ENCODE data around the gene FAM163A.

Gene FAM163A

DNA sequence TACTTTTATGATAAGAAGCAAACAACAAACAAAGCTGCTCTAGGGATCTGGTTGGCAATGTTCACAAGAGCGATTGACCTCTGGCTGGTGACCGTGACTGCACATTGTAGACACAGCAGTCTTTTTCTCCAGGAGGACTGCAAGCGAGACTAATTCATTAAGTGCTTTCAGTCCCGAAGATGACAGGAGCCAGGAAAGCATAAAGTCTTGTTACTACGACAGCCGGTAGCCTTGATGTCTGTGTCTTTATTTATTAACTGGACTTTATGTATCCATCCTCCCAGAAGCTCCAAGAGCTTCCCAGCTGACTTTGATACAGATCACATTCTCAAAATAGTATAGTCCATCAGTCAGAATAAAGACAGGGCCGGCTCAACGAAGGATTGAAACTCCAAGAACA lies 18.2 kb downstream of the FAM163A start:
- no peak overlapping the region for H3K9ac ChIP-seq (ENCODE audit: low read length)
- H3K9me2 ChIP-seq (ENCODE audit: low read depth, low read length): no peaks in the 10 kb centered on the region
- no peaks in the 10 kb centered on the region for H3K27me3 ChIP-seq (ENCODE audit: insufficient read depth, low read length)
- no peaks in the 10 kb centered on the region for H3K4me1 ChIP-seq (ENCODE audit: insufficient read depth, low read length, severe bottlenecking)
- no peaks in the 10 kb centered on the region for H4K20me1 ChIP-seq (ENCODE audit: insufficient read depth, low read length)
- H3K9me3 ChIP-seq (ENCODE audit: low read length): no peaks in the 10 kb centered on the region
- no peak for TF ChIP-seq EZH2 (IDR thresholded peaks at IDR 0.05; ENCODE audit: borderline replicate concordance, low read length)
- no peak for TF ChIP-seq CTCF (IDR thresholded peaks at IDR 0.05; ENCODE audit: low read length)
- no peak overlapping the region for H3K4me3 ChIP-seq (ENCODE audit: low read depth, low read length, poor library complexity, severe bottlenecking)
- H3F3A ChIP-seq (ENCODE audit: insufficient read depth, low read length): no peaks in the 10 kb centered on the region
- H3K36me3 ChIP-seq (ENCODE audit: insufficient read depth, low read length): no peaks in the 10 kb centered on the region
- no peaks in the 10 kb centered on the region for H3K79me2 ChIP-seq (ENCODE audit: insufficient read depth, low read length)
- H3K4me2 ChIP-seq (ENCODE audit: low read length): no peak overlapping the region
- H2AFZ ChIP-seq (ENCODE audit: low read length): no peak overlapping the region
- no peak overlapping the region for H3K27ac ChIP-seq (ENCODE audit: low read depth, low read length, poor library complexity, severe bottlenecking)

DNA sequence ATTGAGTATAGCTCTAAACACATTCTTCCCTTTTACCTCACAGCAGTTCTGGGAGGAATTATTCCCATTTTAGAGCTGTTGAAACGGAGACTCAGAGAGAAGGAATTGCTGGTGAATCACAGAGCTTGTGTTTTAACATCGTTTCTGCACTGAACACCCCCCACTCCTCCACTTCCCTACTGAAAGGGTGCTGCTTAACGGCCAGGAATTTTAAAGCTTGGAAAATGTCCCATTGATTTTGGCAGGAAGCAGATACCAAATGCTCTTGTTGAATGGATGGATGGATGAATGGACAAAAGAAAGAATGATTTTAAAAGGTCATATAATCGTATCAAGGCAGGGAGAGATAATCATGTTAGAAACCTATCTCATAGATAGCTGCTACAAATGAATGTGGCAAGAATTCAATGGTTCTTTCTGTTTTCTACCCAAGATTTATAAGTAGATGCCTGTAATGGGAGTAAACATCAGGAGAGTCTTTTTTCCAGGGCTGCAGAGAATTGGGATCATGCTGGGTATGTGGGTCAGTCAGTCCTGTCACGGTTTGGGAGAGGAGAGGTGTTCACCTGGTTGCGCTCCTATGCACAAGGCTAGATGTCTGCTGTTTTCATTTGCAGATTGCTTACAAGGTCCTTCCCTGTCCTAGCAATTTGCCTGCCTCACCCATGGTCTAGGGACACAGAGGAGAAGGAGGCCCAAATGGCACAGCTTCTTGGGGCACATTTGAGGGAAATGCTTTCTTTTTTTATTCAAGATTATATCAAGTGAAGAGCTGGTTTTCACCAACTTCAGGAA lies 19.0 kb downstream of the FAM163A start:
- Histone ChIP-seq H3K79me2 (ENCODE audit: insufficient read depth, low read length) (no peaks in the 10 kb centered on the region), H3K36me3 (ENCODE audit: insufficient read depth, low read length) (no peaks in the 10 kb centered on the region), H3F3A (ENCODE audit: insufficient read depth, low read length) (no peaks in the 10 kb centered on the region), H3K4me2 (ENCODE audit: low read length) (no peak overlapping the region), H2AFZ (ENCODE audit: low read length) (no peak overlapping the region), H3K27ac (ENCODE audit: low read depth, low read length, poor library complexity, severe bottlenecking) (no peak overlapping the region), H3K27me3 (ENCODE audit: insufficient read depth, low read length) (no peaks in the 10 kb centered on the region), H4K20me1 (ENCODE audit: insufficient read depth, low read length) (no peaks in the 10 kb centered on the region), H3K9me2 (ENCODE audit: low read depth, low read length) (no peaks in the 10 kb centered on the region), H3K4me3 (ENCODE audit: low read depth, low read length, poor library complexity, severe bottlenecking) (no peak overlapping the region), H3K4me1 (ENCODE audit: insufficient read depth, low read length, severe bottlenecking) (no peaks in the 10 kb centered on the region), H3K9ac (ENCODE audit: low read length) (no peak overlapping the region), H3K9me3 (ENCODE audit: low read length) (no peaks in the 10 kb centered on the region)
- TF ChIP-seq EZH2 (IDR thresholded peaks at IDR 0.05; ENCODE audit: borderline replicate concordance, low read length) (no peak), CTCF (IDR thresholded peaks at IDR 0.05; ENCODE audit: low read length) (no peak)

GRCh38 chr1:179767177-179767581 lies 24.1 kb downstream of the FAM163A start:
- TF ChIP-seq EZH2 (IDR thresholded peaks at IDR 0.05; ENCODE audit: borderline replicate concordance, low read length) (no peak), CTCF (IDR thresholded peaks at IDR 0.05; ENCODE audit: low read length) (no peak)
- Histone ChIP-seq H3K9ac (ENCODE audit: low read length) (no peak overlapping the region), H3K9me3 (ENCODE audit: low read length) (no peaks in the 10 kb centered on the region), H3K27ac (ENCODE audit: low read depth, low read length, poor library complexity, severe bottlenecking) (no peak overlapping the region), H3F3A (ENCODE audit: insufficient read depth, low read length) (no peaks in the 10 kb centered on the region), H3K4me2 (ENCODE audit: low read length) (no peak overlapping the region), H3K27me3 (ENCODE audit: insufficient read depth, low read length) (no peaks in the 10 kb centered on the region), H3K79me2 (ENCODE audit: insufficient read depth, low read length) (no peaks in the 10 kb centered on the region), H3K4me3 (ENCODE audit: low read depth, low read length, poor library complexity, severe bottlenecking) (no peak overlapping the region), H2AFZ (ENCODE audit: low read length) (no peak overlapping the region), H3K36me3 (ENCODE audit: insufficient read depth, low read length) (no peaks in the 10 kb centered on the region), H3K9me2 (ENCODE audit: low read depth, low read length) (no peaks in the 10 kb centered on the region), H4K20me1 (ENCODE audit: insufficient read depth, low read length) (no peaks in the 10 kb centered on the region), H3K4me1 (ENCODE audit: insufficient read depth, low read length, severe bottlenecking) (no peaks in the 10 kb centered on the region)
